Measurements from ENCODE around the gene IGSF10.

DNA sequence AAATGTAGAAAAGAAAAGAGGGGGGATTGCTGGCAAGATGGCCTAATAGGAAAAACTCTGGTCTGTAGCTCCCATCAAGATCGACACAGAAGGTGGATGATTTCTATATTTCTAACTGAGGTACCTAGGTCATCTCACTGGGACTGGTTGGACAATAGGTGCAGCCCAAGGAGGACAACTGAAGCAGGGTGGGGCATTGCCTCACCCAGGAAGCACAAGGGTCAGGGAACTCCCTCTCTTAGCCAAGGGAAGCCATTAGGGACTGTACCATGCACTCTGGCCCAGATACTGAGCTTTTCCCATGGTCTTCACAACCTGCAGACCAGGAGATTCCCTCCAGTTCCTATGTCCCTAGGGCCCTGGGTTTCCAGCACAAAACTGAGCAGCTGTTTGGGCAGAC lies 22.6 kb upstream of the IGSF10 start:
- TF ChIP-seq, protein P1, sequence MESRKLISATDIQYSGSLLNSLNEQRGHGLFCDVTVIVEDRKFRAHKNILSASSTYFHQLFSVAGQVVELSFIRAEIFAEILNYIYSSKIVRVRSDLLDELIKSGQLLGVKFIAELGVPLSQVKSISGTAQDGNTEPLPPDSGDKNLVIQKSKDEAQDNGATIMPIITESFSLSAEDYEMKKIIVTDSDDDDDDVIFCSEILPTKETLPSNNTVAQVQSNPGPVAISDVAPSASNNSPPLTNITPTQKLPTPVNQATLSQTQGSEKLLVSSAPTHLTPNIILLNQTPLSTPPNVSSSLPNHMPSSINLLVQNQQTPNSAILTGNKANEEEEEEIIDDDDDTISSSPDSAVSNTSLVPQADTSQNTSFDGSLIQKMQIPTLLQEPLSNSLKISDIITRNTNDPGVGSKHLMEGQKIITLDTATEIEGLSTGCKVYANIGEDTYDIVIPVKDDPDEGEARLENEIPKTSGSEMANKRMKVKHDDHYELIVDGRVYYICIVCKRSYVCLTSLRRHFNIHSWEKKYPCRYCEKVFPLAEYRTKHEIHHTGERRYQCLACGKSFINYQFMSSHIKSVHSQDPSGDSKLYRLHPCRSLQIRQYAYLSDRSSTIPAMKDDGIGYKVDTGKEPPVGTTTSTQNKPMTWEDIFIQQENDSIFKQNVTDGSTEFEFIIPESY (IDR thresholded peaks at IDR 0.05), result no peak
- TF ChIP-seq, protein P2, sequence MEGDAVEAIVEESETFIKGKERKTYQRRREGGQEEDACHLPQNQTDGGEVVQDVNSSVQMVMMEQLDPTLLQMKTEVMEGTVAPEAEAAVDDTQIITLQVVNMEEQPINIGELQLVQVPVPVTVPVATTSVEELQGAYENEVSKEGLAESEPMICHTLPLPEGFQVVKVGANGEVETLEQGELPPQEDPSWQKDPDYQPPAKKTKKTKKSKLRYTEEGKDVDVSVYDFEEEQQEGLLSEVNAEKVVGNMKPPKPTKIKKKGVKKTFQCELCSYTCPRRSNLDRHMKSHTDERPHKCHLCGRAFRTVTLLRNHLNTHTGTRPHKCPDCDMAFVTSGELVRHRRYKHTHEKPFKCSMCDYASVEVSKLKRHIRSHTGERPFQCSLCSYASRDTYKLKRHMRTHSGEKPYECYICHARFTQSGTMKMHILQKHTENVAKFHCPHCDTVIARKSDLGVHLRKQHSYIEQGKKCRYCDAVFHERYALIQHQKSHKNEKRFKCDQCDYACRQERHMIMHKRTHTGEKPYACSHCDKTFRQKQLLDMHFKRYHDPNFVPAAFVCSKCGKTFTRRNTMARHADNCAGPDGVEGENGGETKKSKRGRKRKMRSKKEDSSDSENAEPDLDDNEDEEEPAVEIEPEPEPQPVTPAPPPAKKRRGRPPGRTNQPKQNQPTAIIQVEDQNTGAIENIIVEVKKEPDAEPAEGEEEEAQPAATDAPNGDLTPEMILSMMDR (IDR thresholded peaks at IDR 0.05; ENCODE audit: low read depth, low read length, missing input control), result no peak
- TF ChIP-seq TAF1 (conservative IDR thresholded peaks at IDR 0.05), result no peak
- TF ChIP-seq YY1 (IDR thresholded peaks at IDR 0.05), result no peak
